H9 (cell line): ENCODE data around the gene TSPAN18. TPM values are rescaled to one million over a fixed set of nuclear protein-coding genes. Genes with fewer than 3 reads are reported as not detected.

ENCODE experiments used
- DNase-seq: peaks from one replicate; pipeline ENCODE4 v3.0.0-alpha.2; 2017
- H2AFZ ChIP-seq: one replicate; pipeline ENCODE4 v1.6.1; 2013; ENCODE audit warnings: mild to moderate bottlenecking, low read length, control low read depth, moderate library complexity
- H2AK5ac ChIP-seq: 2 replicates; pipeline ENCODE4 v1.6.1; 2013; ENCODE audit warnings: low read length, control low read depth, mixed read lengths; ENCODE audit not compliant: insufficient read length
- H2BK120ac ChIP-seq: one replicate; pipeline ENCODE4 v1.6.1; 2013; ENCODE audit warnings: low read depth, mild to moderate bottlenecking, low read length, control low read depth, inconsistent platforms; ENCODE audit not compliant: poor library complexity, severe bottlenecking
- H2BK12ac ChIP-seq: 2 replicates; pipeline ENCODE4 v1.6.1; 2013; ENCODE audit warnings: low read length, control low read depth, mixed read lengths, low read depth; ENCODE audit not compliant: insufficient read length
- H2BK15ac ChIP-seq: 2 replicates; pipeline ENCODE4 v1.6.1; 2013; ENCODE audit warnings: low read depth, low read length, control low read depth
- H2BK20ac ChIP-seq: one replicate; pipeline ENCODE4 v1.6.1; 2013; ENCODE audit warnings: low read depth, mild to moderate bottlenecking, low read length, control low read depth, inconsistent platforms; ENCODE audit not compliant: poor library complexity, severe bottlenecking
- H2BK5ac ChIP-seq: 2 replicates; pipeline ENCODE4 v1.6.1; 2013; ENCODE audit warnings: low read length, control low read depth, mixed read lengths; ENCODE audit not compliant: insufficient read length
- H3K14ac ChIP-seq: 2 replicates; pipeline ENCODE4 v1.6.1; 2013; ENCODE audit warnings: low read length, control low read depth; ENCODE audit not compliant: insufficient read depth
- H3K18ac ChIP-seq: 2 replicates; pipeline ENCODE4 v1.6.1; 2013; ENCODE audit warnings: low read depth, mild to moderate bottlenecking, mixed read lengths, low read length, control low read depth; ENCODE audit not compliant: insufficient read length
- H3K23ac ChIP-seq: 2 replicates; pipeline ENCODE4 v1.6.1; 2013; ENCODE audit warnings: low read length, control low read depth, mixed read lengths, low read depth; ENCODE audit not compliant: insufficient read length
- H3K23me2 ChIP-seq: 2 replicates; pipeline ENCODE4 v1.6.1; 2013; ENCODE audit warnings: low read depth, mild to moderate bottlenecking, mixed read lengths, low read length, control low read depth; ENCODE audit not compliant: insufficient read length, poor library complexity, severe bottlenecking
- H3K27ac ChIP-seq: 2 replicates; pipeline ENCODE4 v1.5.1; 2013; ENCODE audit warnings: low read length, control low read depth, mixed read lengths, low read depth; ENCODE audit not compliant: insufficient read length
- H3K27me3 ChIP-seq: 2 replicates; pipeline ENCODE4 v1.6.1; 2013; ENCODE audit warnings: low read length, control low read depth, inconsistent platforms; ENCODE audit not compliant: insufficient read depth
- H3K4ac ChIP-seq: 2 replicates; pipeline ENCODE4 v1.6.1; 2013; ENCODE audit warnings: low read depth, mild to moderate bottlenecking, control low read depth, inconsistent platforms, low read length, moderate library complexity
- H3K4me1 ChIP-seq: 2 replicates; pipeline ENCODE4 v1.6.1; 2013; ENCODE audit warnings: low read length, control low read depth, inconsistent platforms; ENCODE audit not compliant: insufficient read depth
- H3K4me2 ChIP-seq: 2 replicates; pipeline ENCODE4 v1.6.1; 2013; ENCODE audit warnings: low read length, control low read depth, mixed read lengths; ENCODE audit not compliant: insufficient read length, insufficient read depth
- H3K56ac ChIP-seq: 2 replicates; pipeline ENCODE4 v1.6.1; 2013; ENCODE audit warnings: low read depth, mild to moderate bottlenecking, mixed read lengths, low read length, control low read depth; ENCODE audit not compliant: insufficient read length
- H3K79me1 ChIP-seq: 2 replicates; pipeline ENCODE4 v1.6.1; 2013; ENCODE audit warnings: low read depth, mild to moderate bottlenecking, moderate library complexity, low read length, control low read depth, inconsistent platforms; ENCODE audit not compliant: insufficient read depth, poor library complexity, severe bottlenecking
- H3K79me2 ChIP-seq: 2 replicates; pipeline ENCODE4 v1.6.1; 2013; ENCODE audit warnings: low read length, control low read depth, inconsistent platforms; ENCODE audit not compliant: insufficient read depth
- H3K9ac ChIP-seq: 2 replicates; pipeline ENCODE4 v1.6.1; 2013; ENCODE audit warnings: low read length, control low read depth, mixed read lengths; ENCODE audit not compliant: insufficient read length; ENCODE audit errors: extremely low read depth
- H3K9me3 ChIP-seq: one replicate; pipeline ENCODE4 v1.6.1; 2013; ENCODE audit warnings: low read depth, low read length, inconsistent platforms; ENCODE audit not compliant: control insufficient read depth
- H3T11ph ChIP-seq: one replicate; pipeline ENCODE4 v1.6.1; 2013; ENCODE audit warnings: mild to moderate bottlenecking, low read length, control low read depth, inconsistent platforms
- H4K20me1 ChIP-seq: one replicate; pipeline ENCODE4 v1.6.1; 2013; ENCODE audit not compliant: control insufficient read depth, insufficient read length, insufficient read depth
- H4K5ac ChIP-seq: 2 replicates; pipeline ENCODE4 v1.6.1; 2013; ENCODE audit warnings: low read depth, mild to moderate bottlenecking, mixed read lengths, low read length, control low read depth; ENCODE audit not compliant: insufficient read length
- H4K8ac ChIP-seq: replicated peaks from 2 replicates; pipeline ENCODE4 v1.6.1; 2013; ENCODE audit warnings: low read length, control low read depth, mixed read lengths, low read depth; ENCODE audit not compliant: insufficient read length
- H4K91ac ChIP-seq: 2 replicates; pipeline ENCODE4 v1.6.1; 2013; ENCODE audit warnings: low read depth, mild to moderate bottlenecking, moderate library complexity, mixed read lengths, low read length, control low read depth; ENCODE audit not compliant: insufficient read length
- H3K27ac Mint-ChIP-seq, 3 experiments: 2 replicates in 2 of 3; 3 replicates in 1 of 3; pipeline ENCODE4 v1.8.0; 2020 to 2021; ENCODE audit warnings: mixed read lengths in 3 of 3, mild to moderate bottlenecking in 1 of 3, moderate library complexity in 1 of 3
- H3K27me3 Mint-ChIP-seq: 2 replicates; pipeline ENCODE4 v1.8.0; 2021; ENCODE audit warnings: low read depth, mild to moderate bottlenecking, moderate library complexity, mixed read lengths
- H3K36me3 Mint-ChIP-seq, 3 experiments: 2 replicates in 2 of 3; 3 replicates in 1 of 3; pipeline ENCODE4 v1.8.0; 2020 to 2021; ENCODE audit warnings: low read depth in 3 of 3, mixed read lengths in 3 of 3; ENCODE audit not compliant: insufficient read depth in 1 of 3
- H3K4me1 Mint-ChIP-seq, 2 experiments: 2 replicates each; pipeline ENCODE4 v1.8.0; 2020; ENCODE audit warnings: mixed read lengths in 2 of 2
- H3K4me3 Mint-ChIP-seq, 2 experiments: 2 replicates in 1 of 2; 3 replicates in 1 of 2; pipeline ENCODE4 v1.8.0; 2020 to 2021; ENCODE audit warnings: mild to moderate bottlenecking in 2 of 2, mixed read lengths in 2 of 2, moderate library complexity in 1 of 2
- H3K9me3 Mint-ChIP-seq, 2 experiments: 2 replicates in 1 of 2; 3 replicates in 1 of 2; pipeline ENCODE4 v1.8.0; 2020; ENCODE audit warnings: mild to moderate bottlenecking in 2 of 2, mixed read lengths in 2 of 2, moderate library complexity in 1 of 2
- WGBS: extraction: QIAGEN DNeasy Blood & Tissue Kit; methylation state at CpG from one replicate; pipeline ENCODE4 v1.1.7; 2013; ENCODE audit warnings: missing lambda C conversion rate, low lambda C conversion rate, mixed read lengths; ENCODE audit not compliant: insufficient read length; ENCODE audit errors: extremely low coverage; 5-methylcytosine and 5-hydroxymethylcytosine counted together
- total RNA-seq: library from RNA; stranded (reverse); gene quantifications from 2 replicates; pipeline ENCODE4 v1.2.1, GENCODE V29; 2021
- TF ChIP-seq, protein P1 (sequence below): fragments of 200-600 bp; sonication (generic); conservative IDR thresholded peaks from 3 replicates; pipeline ENCODE4 v1.8.0; 2021; ENCODE audit warnings: antibody characterized with exemption, mild to moderate bottlenecking

The TSPAN18 gene
- total RNA-seq, 1 experiment from 2014 or later = 25.3 TPM

GRCh38 chr11:44875037-44875436 lies 148.3 kb downstream of the TSPAN18 start:
- Histone ChIP-seq H2AFZ (no peak overlapping the region), H3K9ac (no peak overlapping the region), H3K4me2 (no peak overlapping the region), H4K5ac (no peak overlapping the region), H2AK5ac (no peak overlapping the region), H3K18ac (no peak overlapping the region), H3K56ac (no peak overlapping the region), H4K8ac (no peak overlapping the region), H3K27ac (no peak overlapping the region), H3K14ac (no peak overlapping the region), H4K20me1 (no peaks in the 10 kb centered on the region), H3K9me3 (no peaks in the 10 kb centered on the region), H2BK120ac (no peak overlapping the region), H3K23me2 (no peaks in the 10 kb centered on the region), H3K79me2 (no peaks in the 10 kb centered on the region), H3K79me1 (no peaks in the 10 kb centered on the region), H3T11ph (no peak overlapping the region), H3K23ac (no peak overlapping the region), H3K27me3 (no peaks in the 10 kb centered on the region), H2BK15ac (no peak overlapping the region), H4K91ac (no peak overlapping the region), H2BK20ac (no peak overlapping the region), H3K4ac (no peak overlapping the region), H2BK12ac (no peak overlapping the region), H2BK5ac (no peak overlapping the region), H3K4me1 (peaks cover 3% of the 10 kb centered on the region; the same call in 1 of the 2 replicates)
- no peaks in the 10 kb centered on the region for H3K9me3 Mint-ChIP-seq
- H3K4me1 Mint-ChIP-seq = peaks cover 10 to 11% of the 10 kb centered on the region in 2 experiments
- no CpG with 5 or more reads among the region's 4 CpGs for WGBS
- DNase-seq = no peak
- TF ChIP-seq, protein P1, sequence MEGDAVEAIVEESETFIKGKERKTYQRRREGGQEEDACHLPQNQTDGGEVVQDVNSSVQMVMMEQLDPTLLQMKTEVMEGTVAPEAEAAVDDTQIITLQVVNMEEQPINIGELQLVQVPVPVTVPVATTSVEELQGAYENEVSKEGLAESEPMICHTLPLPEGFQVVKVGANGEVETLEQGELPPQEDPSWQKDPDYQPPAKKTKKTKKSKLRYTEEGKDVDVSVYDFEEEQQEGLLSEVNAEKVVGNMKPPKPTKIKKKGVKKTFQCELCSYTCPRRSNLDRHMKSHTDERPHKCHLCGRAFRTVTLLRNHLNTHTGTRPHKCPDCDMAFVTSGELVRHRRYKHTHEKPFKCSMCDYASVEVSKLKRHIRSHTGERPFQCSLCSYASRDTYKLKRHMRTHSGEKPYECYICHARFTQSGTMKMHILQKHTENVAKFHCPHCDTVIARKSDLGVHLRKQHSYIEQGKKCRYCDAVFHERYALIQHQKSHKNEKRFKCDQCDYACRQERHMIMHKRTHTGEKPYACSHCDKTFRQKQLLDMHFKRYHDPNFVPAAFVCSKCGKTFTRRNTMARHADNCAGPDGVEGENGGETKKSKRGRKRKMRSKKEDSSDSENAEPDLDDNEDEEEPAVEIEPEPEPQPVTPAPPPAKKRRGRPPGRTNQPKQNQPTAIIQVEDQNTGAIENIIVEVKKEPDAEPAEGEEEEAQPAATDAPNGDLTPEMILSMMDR = no peak
- H3K27ac Mint-ChIP-seq = no peak overlapping the region
- no peaks in the 10 kb centered on the region for H3K36me3 Mint-ChIP-seq
- no peak overlapping the region for H3K4me3 Mint-ChIP-seq
- peaks cover 8% of the 10 kb centered on the region for H3K27me3 Mint-ChIP-seq
